GM21528 (cell line): ENCODE results near the gene EXOSC9.
"Not testable (repeated sequence)": the region's sequence is repeated elsewhere in the genome, so short reads cannot be mapped to it uniquely, and the experiment has no call there.

Experiments used
- ATAC-seq: cut with Tn5 transposase; IDR thresholded peaks from one replicate; pipeline ENCODE4 v1.9.1; 2021; ENCODE audit warnings: mild to moderate bottlenecking, moderate library complexity; ENCODE audit not compliant: unreplicated experiment, low FRiP score

EXOSC9 gene, protein sequence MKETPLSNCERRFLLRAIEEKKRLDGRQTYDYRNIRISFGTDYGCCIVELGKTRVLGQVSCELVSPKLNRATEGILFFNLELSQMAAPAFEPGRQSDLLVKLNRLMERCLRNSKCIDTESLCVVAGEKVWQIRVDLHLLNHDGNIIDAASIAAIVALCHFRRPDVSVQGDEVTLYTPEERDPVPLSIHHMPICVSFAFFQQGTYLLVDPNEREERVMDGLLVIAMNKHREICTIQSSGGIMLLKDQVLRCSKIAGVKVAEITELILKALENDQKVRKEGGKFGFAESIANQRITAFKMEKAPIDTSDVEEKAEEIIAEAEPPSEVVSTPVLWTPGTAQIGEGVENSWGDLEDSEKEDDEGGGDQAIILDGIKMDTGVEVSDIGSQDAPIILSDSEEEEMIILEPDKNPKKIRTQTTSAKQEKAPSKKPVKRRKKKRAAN

DNA sequence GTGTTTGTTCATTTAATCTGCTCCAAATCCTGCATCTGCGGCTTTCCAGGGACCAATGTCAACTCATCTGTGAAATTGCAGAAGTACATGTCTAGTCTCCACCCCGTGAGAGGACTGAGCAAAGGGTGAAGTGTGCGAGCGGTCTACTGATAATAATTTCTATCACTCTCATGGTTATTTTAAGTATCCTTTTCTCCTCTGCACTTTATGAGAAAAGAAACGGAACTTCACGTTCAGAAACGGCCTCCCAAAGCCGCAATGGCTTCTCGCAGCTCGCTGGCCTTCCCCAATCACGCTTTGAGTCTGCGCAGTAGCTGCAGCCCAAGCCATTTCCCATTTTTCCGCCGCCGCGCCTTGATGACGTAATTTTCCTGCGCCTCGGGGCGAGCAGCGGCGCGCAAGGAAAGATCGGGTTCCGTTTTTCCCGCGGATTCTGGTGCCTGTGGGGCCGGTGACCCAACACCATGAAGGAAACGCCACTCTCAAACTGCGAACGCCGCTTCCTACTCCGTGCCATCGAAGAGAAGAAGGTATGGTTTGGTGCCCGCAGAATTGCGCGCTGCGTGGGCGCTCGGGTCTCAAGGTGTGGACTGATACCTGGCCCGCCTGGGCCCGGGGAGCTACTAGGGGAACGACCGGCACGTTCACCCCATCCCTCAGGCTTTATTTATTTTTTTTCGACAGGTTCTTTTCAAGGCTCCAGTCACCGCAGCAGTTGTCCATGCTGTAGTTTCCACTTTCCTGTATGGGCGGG, at the start of gene EXOSC9:
TSS of gene EXOSC9 (plus strand) at position 363 of the 754 bp plus-strand sequence. CDS start at position 465, 102 bp downstream.
- ATAC-seq, result peak; percentile 85

DNA sequence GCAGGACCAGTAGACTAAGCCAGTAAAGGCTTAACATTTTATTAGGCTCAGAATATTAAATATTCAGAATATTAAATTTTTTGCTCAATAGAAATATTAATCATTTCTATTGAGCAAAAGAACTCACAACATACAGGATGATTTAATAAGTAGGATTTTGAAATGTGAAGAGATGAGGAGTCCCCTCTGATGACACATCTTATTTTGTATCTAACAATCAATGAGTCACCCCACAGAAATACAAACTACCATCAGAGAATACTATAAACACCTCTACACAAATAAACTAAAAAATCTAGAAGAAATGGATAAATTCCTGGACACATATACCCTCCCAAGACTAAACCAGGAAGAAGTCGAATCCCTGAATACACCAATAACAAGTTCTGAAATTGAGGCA, 49.0 kb upstream of the EXOSC9 start:
- ATAC-seq, result not testable (repeated sequence)

GRCh38 chr4:121758925-121759568, 42.1 kb upstream of the EXOSC9 start:
- ATAC-seq, result no peak

- no peak for ATAC-seq
These were observed 40.9 kb upstream of the EXOSC9 start for GRCh38 chr4:121760205-121760604.

- no peak for ATAC-seq
These were observed 36.8 kb upstream of the EXOSC9 start for GRCh38 chr4:121764303-121764701.

GRCh38 chr4:121764702-121765367, 36.3 kb upstream of the EXOSC9 start, which contains the start of gene SMIM43:
Gene SMIM43, minus strand, starts transcription at chr4:121765164. Its CDS starts 59 bp downstream, at chr4:121765105.
- no peak for ATAC-seq

- no peak for ATAC-seq
These were observed 35.8 kb upstream of the EXOSC9 start for GRCh38 chr4:121765368-121765705.

- ATAC-seq, result no peak
These were observed 35.1 kb upstream of the EXOSC9 start for GRCh38 chr4:121765971-121766538.

DNA sequence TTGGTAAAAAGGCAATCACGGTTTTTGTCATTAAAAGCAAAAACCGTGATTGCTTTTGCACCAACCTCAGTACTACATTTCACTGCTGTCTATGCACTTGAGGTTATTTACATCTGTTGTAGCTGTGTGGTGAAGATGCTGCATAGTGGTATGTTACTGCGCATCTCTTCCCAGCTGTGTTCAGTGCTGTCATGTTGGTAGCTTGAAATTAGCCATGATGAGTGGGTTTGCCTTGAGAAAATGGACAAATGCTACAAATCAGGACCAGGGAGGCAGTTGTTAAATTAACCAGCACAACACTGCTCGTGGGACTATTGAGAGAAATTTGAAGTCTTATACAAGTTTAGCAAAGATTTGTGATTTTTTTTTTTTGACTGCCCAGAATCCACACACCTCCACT, 34.0 kb upstream of the EXOSC9 start:
- no peak for ATAC-seq

GRCh38 chr4:121769341-121769740, 31.8 kb upstream of the EXOSC9 start:
- no peak for ATAC-seq

DNA sequence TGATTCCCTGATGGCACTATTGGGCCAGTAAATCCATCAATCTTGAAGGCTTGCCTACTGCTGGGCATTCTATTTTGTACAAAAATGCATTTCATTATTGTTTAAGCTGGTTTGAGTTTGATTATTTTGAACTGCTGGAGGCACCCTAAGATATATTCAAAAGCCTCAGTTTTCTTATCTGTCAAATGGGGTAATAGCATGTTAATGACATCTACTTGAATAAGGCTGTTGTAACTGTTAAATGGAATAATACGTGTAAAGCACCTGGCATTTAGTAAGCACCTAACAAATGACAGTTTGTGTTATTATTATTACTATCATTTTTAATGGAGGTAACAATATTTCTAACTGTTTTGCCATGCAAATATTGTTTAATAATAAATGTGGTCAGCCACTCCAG, 29.3 kb upstream of the EXOSC9 start:
- no peak for ATAC-seq

GRCh38 chr4:121773883-121774282, 27.2 kb upstream of the EXOSC9 start:
- no peak for ATAC-seq

DNA sequence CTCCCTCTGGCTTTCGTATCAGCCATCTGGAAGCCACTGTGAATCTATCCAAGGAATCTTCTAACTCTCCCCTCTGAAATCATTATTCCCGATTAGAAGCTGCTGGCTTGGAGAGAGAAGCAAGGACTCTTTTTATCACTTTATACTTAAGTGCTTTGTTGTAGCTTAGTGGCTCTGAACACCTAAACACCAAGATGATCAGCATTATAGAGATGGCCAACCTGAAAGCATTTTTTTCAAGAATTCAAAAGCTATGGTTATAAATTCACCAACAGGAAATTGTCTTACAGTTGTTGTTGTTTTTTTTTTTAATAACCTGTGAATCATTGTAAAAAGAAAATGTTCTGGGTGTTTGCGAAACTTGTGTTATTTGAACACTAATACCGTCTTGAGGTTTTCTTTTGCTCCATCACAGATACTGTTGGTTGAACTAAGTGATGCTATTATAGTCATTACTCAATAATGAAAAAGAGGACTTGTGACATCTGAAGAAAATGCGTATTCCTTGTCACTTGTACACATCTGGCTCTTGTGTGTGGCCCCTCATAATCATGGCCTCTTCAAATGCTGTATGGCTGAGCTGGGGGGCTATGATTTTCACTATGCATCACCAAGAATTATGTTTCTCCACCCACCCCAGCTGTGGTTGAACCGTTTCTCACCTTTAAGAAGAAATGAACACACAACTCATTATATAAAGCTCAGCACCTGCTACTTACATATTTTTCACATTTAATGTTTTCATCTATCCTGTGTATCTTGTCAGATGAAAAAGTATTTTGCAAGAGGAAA, 24.3 kb upstream of the EXOSC9 start:
- ATAC-seq, result no peak

DNA sequence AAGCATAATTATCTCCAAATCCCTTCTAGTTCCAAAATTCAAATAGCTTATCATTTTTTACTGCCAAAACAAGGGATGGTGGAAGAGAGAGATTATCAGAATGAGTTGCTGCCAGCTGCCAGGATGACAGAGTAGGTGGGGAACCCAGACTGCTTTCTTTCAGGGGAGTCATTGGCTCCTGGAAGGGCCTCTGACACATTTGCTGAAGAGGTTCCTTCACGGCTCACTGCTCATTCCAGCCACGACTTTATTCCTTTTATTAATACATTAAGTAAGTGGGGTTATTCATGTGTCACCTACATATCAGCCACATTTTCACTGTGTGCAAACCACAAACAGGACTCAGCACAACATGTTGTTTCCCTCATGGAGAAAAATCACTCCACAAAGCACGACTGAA, 23.5 kb upstream of the EXOSC9 start:
- no peak for ATAC-seq

DNA sequence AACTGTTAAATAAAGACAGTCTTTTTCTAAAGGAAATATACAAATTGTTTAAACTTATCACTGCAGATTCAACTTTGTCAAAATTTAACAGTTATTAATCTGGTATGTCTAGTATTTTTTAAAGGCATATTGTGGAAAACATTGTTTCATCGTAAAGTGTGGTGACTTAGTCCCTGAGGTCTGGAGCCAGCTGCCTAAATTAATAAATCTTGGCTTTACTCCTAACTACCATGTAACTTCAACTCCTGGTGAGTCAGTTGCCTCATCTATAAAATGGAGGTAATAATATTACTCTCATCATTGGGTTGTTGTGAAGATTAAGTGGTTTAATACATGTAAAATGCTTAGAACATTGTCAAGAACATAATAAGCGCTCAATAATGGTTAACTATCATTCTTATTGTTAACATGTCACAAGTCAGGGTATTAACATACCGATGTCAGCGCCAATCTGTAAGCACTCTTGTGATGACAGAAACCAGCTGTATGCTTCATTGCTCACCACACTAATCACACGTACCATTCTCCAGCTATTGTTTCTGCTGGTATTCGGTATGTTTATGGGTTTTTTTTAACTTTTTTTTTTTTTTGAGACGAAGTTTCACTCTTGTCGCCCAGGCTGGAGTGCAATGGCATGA, 22.0 kb upstream of the EXOSC9 start:
- no peak for ATAC-seq

- ATAC-seq, result no peak
These were observed 17.9 kb upstream of the EXOSC9 start for GRCh38 chr4:121783210-121783609.

DNA sequence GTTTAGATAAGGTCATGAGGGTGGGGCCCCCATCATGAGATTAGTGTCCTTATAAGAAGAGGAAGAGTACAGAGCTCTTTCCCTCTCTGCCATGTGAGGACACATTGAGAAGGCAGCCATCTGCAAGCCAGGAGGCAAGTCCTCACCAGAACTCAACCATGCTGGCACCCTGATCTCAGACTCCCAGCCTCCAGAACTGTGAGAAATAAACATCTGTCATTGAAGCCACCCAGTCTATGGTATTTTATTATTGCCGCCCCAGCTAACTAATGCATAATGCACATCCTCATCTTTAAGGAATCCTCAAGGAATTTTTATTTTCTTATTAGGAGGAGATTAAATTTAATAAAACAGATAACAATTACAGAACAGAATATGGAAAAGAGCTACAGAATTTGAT, 16.7 kb upstream of the EXOSC9 start:
- no peak for ATAC-seq

- ATAC-seq, result no peak
These were observed 16.1 kb upstream of the EXOSC9 start for GRCh38 chr4:121784975-121785374.

- no peak for ATAC-seq
These were observed 15.6 kb upstream of the EXOSC9 start for GRCh38 chr4:121785479-121785878.
